Skeletal muscle satellite cell (primary cell): ENCODE results near the gene EMC10.
A peak's percentile ranks its signal among the peaks of the same experiment; 100 is the strongest.

Experiments used
- H3K27me3 ChIP-seq: 2 replicates; pipeline ENCODE4 v1.7.0; 2013; ENCODE audit warnings: low read length; ENCODE audit not compliant: control insufficient read depth, insufficient read depth
- H3K36me3 ChIP-seq: 2 replicates; pipeline ENCODE4 v1.7.0; 2013; ENCODE audit warnings: mild to moderate bottlenecking, control low read depth, low read length; ENCODE audit not compliant: insufficient read depth
- H3K4me1 ChIP-seq: 2 replicates; pipeline ENCODE4 v1.7.0; 2013; ENCODE audit warnings: low read length; ENCODE audit not compliant: control insufficient read depth, insufficient read depth
- H3K4me2 ChIP-seq: 2 replicates; pipeline ENCODE4 v1.7.0; 2013; ENCODE audit warnings: mild to moderate bottlenecking, low read length
- H3K4me3 ChIP-seq: 2 replicates; pipeline ENCODE4 v1.7.0; 2013; ENCODE audit warnings: low read length
- H3K9ac ChIP-seq: 2 replicates; pipeline ENCODE4 v1.7.0; 2013; ENCODE audit warnings: mild to moderate bottlenecking, low read depth, low read length, moderate library complexity
- H3K9me3 ChIP-seq: replicated peaks from 2 replicates; pipeline ENCODE4 v1.7.0; 2013; ENCODE audit warnings: mild to moderate bottlenecking, control low read depth, low read length

Gene EMC10

DNA sequence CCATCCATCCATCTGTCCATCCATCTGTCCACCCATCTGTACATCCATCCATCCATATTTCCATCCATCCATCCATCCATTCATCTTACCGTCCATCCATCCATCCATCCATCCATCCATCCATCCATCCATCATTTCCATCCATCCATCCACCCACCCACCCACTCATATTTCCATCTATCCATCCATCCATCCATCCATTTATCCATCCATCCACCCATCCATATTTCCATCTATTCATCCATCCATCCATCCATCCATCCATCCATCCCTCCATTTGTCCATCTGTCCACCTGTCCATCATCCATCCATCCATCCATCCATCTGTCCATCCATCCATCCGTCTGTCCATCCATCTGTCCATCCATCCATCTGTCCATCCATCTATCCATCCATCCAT lies 20.3 kb upstream of the EMC10 start:
- Histone ChIP-seq H3K4me3 (no peak overlapping the region), H3K36me3 (no peaks in the 10 kb centered on the region), H3K9me3 (no peaks in the 10 kb centered on the region), H3K27me3 (peaks cover 7% of the 10 kb centered on the region), H3K9ac (no peak overlapping the region), H3K4me2 (no peak overlapping the region), H3K4me1 (peaks cover 6% of the 10 kb centered on the region)

GRCh38 chr19:50457300-50457699 lies 19.0 kb upstream of the EMC10 start:
- Histone ChIP-seq H3K36me3 (no peaks in the 10 kb centered on the region), H3K27me3 (peaks cover 7% of the 10 kb centered on the region), H3K4me1 (peaks cover 6% of the 10 kb centered on the region), H3K4me3 (no peak overlapping the region), H3K9me3 (no peaks in the 10 kb centered on the region), H3K9ac (no peak overlapping the region), H3K4me2 (no peak overlapping the region)

DNA sequence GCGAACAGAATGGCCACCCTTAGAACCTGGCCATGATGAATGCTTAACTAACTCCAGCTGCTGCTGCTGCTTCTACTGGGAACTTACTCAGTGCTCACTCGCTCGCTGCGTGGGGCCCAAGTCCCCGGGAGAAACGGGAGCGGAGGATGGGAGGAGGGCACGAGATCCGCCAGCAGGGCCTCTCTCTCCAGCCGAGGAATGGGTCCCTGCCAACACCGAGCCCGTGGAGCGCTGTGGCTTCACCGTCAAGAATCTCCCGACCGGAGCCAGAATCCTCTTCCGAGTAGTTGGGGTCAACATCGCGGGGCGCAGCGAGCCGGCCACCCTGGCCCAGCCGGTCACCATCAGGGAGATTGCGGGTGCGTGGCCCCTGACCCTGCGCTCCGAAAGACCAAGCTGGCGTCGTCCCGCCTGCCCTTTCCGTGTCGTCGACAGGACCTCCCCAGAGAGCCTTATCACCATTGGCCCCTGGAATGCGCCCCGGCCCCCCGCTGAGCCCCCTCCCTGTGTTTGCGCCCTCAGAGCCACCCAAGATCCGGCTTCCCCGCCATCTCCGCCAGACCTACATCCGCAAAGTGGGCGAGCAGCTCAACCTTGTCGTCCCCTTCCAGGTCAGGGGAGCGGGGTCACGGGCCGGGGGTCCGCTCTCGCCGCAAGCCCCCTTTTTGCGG lies 17.8 kb upstream of the EMC10 start:
- Histone ChIP-seq H3K27me3 (peaks cover 7% of the 10 kb centered on the region), H3K4me3 (no peak overlapping the region), H3K4me2 (no peak overlapping the region), H3K36me3 (no peaks in the 10 kb centered on the region), H3K4me1 (peaks cover 6% of the 10 kb centered on the region), H3K9ac (no peak overlapping the region), H3K9me3 (no peaks in the 10 kb centered on the region)

DNA sequence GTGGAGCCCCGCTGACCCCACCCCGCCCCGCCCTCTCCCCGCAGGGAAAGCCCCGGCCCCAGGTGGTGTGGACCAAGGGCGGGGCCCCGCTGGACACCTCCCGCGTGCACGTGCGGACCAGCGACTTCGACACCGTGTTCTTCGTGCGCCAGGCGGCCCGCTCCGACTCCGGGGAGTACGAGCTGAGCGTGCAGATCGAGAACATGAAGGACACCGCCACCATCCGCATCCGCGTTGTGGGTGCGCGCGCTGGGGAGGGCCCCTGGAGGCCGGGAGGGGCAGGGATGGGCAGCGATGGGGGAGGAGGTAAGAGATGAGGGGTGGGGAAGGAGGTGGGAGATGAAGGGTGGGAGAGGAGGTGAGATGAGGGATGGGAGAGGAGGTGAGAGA lies 17.2 kb upstream of the EMC10 start:
- Histone ChIP-seq H3K4me3 (no peak overlapping the region), H3K36me3 (no peaks in the 10 kb centered on the region), H3K4me1 (peaks cover 6% of the 10 kb centered on the region), H3K27me3 (peaks cover 7% of the 10 kb centered on the region), H3K9ac (no peak overlapping the region), H3K4me2 (no peak overlapping the region), H3K9me3 (no peaks in the 10 kb centered on the region)

- H3K9ac ChIP-seq: no peak overlapping the region
- no peaks in the 10 kb centered on the region for H3K9me3 ChIP-seq
- no peak overlapping the region for H3K4me3 ChIP-seq
Measured at GRCh38 chr19:50459638-50460037, 16.7 kb upstream of the EMC10 start.

DNA sequence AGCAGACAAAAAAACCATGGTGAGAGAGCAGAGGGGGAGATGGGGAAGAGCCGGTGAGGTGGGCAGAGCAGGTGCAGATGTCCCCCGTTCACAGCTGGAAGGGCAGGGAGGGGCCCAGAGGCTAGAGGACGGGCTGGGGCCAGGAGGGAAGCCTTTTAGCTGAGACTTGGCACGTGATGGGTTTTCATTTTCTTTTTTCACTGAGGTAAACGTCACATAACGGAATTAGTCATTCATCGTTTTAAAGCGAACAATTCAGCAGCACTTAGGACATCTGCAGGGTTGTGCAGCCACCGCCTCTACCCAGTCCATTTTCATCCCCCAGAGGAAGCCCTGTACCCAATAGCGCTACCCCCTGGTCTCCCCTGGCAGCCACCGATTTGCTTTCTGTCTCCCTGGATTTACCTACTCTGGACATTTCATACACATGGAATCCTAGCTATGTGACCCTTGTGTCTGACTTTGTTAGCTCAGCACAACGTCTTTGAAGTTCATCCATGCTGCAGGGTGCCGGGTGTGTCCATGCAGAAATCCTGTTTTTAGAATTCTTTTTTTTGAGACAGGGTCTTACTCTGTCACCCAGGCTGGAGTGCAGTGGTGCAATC lies 16.0 kb upstream of the EMC10 start:
- Histone ChIP-seq H3K27me3 (peaks cover 7% of the 10 kb centered on the region), H3K4me3 (no peak overlapping the region), H3K4me1 (peaks cover 6% of the 10 kb centered on the region), H3K9me3 (no peaks in the 10 kb centered on the region), H3K9ac (no peak overlapping the region), H3K4me2 (peak overlapping the region; percentile 37), H3K36me3 (no peaks in the 10 kb centered on the region)

More at GRCh38 chr19:50459638-50460037, 16.7 kb upstream of the EMC10 start:
- Histone ChIP-seq H3K4me2 (no peak overlapping the region), H3K27me3 (peaks cover 7% of the 10 kb centered on the region), H3K36me3 (no peaks in the 10 kb centered on the region), H3K4me1 (peaks cover 6% of the 10 kb centered on the region)

DNA sequence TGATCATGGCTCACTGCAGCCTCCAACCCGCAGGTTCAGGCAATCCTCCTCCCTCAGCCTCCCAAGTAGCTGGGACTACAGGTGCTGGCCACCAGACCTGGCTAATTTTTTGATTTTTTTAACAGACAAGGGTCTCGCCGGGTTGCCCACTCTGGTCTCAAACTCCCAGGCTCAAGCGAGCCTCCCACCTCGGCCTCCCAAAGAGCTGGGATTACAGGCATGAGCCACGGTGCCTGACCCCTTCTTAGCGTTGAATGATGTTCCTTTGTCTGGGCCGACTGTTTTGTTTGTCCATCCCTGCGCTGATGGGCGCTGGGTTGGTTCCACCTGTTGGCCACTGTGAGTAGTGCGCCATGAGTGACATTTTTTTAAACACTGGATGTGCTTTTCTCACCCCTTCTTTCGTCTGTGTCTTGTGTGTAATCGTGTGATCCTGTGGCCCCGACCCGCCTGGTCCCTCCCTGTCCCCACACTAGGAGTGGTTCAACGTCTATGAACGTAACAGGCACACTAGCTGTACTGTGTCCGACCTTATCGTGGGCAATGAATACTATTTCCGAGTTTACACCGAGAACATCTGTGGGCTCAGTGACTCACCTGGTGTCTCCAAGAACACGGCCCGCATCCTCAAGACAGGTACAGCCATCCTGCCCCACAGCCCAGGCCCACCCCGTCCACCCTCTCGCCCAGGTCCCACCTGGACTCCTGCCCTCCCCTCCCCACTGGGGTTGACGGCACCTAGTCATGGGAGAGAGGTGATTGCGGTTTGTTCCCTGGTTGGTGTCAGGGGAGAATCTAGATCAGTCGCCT lies 15.0 kb upstream of the EMC10 start:
- Histone ChIP-seq H3K4me3 (no peak overlapping the region), H3K9ac (no peak overlapping the region), H3K27me3 (peaks cover 7% of the 10 kb centered on the region)

GRCh38 chr19:50462970-50463369 lies 13.3 kb upstream of the EMC10 start:
- H3K27me3 ChIP-seq: peaks cover 4% of the 10 kb centered on the region
- no peaks in the 10 kb centered on the region for H3K9me3 ChIP-seq
- no peak overlapping the region for H3K9ac ChIP-seq
- H3K4me3 ChIP-seq: no peak overlapping the region
- H3K4me2 ChIP-seq: no peak overlapping the region
- H3K4me1 ChIP-seq: peaks cover 11% of the 10 kb centered on the region
- H3K36me3 ChIP-seq: no peaks in the 10 kb centered on the region

More for the DNA sequence above, 15.0 kb upstream of the EMC10 start:
- no peaks in the 10 kb centered on the region for H3K9me3 ChIP-seq
- H3K4me2 ChIP-seq: no peak overlapping the region
- peaks cover 9% of the 10 kb centered on the region for H3K4me1 ChIP-seq
- H3K36me3 ChIP-seq: no peaks in the 10 kb centered on the region

GRCh38 chr19:50464348-50464747 lies 12.0 kb upstream of the EMC10 start:
- Histone ChIP-seq H3K27me3 (no peaks in the 10 kb centered on the region), H3K9ac (no peak overlapping the region), H3K9me3 (no peaks in the 10 kb centered on the region), H3K4me1 (peaks cover 11% of the 10 kb centered on the region), H3K4me2 (no peak overlapping the region), H3K4me3 (no peak overlapping the region), H3K36me3 (no peaks in the 10 kb centered on the region)

GRCh38 chr19:50465000-50465399 lies 11.3 kb upstream of the EMC10 start:
- Histone ChIP-seq H3K4me2 (no peak overlapping the region), H3K9ac (no peak overlapping the region), H3K27me3 (no peaks in the 10 kb centered on the region), H3K4me1 (peaks cover 10% of the 10 kb centered on the region), H3K9me3 (no peaks in the 10 kb centered on the region), H3K36me3 (no peaks in the 10 kb centered on the region), H3K4me3 (no peak overlapping the region)

DNA sequence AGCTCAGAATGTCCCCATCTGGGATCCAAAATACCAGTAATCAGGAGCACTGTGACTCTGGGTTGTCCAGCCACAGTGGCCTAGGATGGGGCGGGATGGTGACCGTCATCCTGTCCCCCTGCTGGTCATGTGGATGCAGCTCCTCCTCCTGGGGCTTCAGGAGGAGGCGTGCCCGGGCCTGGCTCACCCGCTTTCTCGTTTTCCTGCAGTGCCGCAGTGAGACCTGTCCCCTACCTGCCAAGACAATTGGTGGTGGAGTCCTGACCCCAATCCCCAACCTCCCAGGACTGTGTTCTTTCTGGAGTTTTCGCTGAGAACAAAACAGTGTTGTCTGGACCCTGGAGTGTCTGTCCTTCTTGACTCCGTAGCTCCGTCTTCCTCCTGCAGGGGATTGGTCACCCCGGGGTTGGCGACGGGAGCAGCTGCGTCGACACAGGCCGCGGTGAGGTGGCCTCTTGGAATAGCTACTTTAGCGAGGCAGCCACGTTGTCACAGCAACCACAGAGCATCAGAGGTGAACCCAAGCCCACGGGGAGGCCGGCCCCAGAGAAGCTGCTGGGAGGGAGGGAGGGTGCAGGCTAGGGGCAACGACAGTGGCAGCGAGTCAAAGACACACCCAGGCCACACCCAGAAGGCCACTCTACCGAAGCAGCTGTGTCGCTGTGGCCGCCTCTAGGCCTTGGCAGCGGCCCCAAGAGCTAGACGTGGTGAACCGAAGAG lies 10.2 kb upstream of the EMC10 start:
- Histone ChIP-seq H3K4me2 (peak overlapping the region; percentile 28), H3K4me3 (no peak overlapping the region), H3K27me3 (no peaks in the 10 kb centered on the region), H3K9ac (no peak overlapping the region), H3K36me3 (no peaks in the 10 kb centered on the region), H3K9me3 (no peaks in the 10 kb centered on the region), H3K4me1 (peaks cover 5% of the 10 kb centered on the region)
